MV-4-11 (cell line): ENCODE measurements around the gene RPL41.
A peak's percentile ranks its signal among the peaks of the same experiment; 100 is the strongest.
"Not testable (repeated sequence)": the region's sequence is repeated elsewhere in the genome, so short reads cannot be mapped to it uniquely, and the experiment has no call there.

Experiments
- DNase-seq: peaks from one replicate; lab custom pipeline; 2025; lab: John Stamatoyannopoulos, UW

RPL41 gene

GRCh38 chr12:56154818-56155217 is 38.4 kb downstream of the RPL41 start:
- DNase-seq = no peak

- no peak for DNase-seq
These were observed 38.9 kb downstream of the RPL41 start for GRCh38 chr12:56155256-56155845.

GRCh38 chr12:56156464-56157200 is 40.2 kb downstream of the RPL41 start:
- not testable (repeated sequence) for DNase-seq

GRCh38 chr12:56157201-56158028 is 41.0 kb downstream of the RPL41 start:
- DNase-seq = peak; percentile 85

- peak; percentile 97 for DNase-seq
These were observed 41.8 kb downstream of the RPL41 start, which contains the start of gene MYL6 for GRCh38 chr12:56158029-56158925. Gene MYL6 (plus strand): TSS chr12:56158359. CDS start chr12:56158402, 43 bp downstream.

- peak; percentile 76 for DNase-seq
These were observed 42.6 kb downstream of the RPL41 start for GRCh38 chr12:56158926-56159461.

GRCh38 chr12:56159482-56160192 is 43.2 kb downstream of the RPL41 start:
- DNase-seq = no peak

GRCh38 chr12:56160193-56160763 is 43.8 kb downstream of the RPL41 start:
- no peak for DNase-seq

GRCh38 chr12:56160894-56161689 is 44.7 kb downstream of the RPL41 start:
- no peak for DNase-seq

- no peak for DNase-seq
These were observed 45.4 kb downstream of the RPL41 start for GRCh38 chr12:56161690-56162351.

- no peak for DNase-seq
These were observed 46.2 kb downstream of the RPL41 start for GRCh38 chr12:56162468-56163290.

- no peak for DNase-seq
These were observed 47.3 kb downstream of the RPL41 start for GRCh38 chr12:56163533-56164344.

GRCh38 chr12:56164345-56164729 is 47.9 kb downstream of the RPL41 start:
- no peak for DNase-seq

- DNase-seq = no peak
These were observed 48.9 kb downstream of the RPL41 start for GRCh38 chr12:56165369-56165768.
